Stimulated activated CD4-positive, alpha-beta T cell treated with anti-CD3 and anti-CD28 coated beads, Interleukin-1b, Interleukin-23, amount 100 ng/mL, for 4 hours (primary cell): Measurements from ENCODE around the gene FDPS.
"Not testable (repeated sequence)": the region's sequence is repeated elsewhere in the genome, so short reads cannot be mapped to it uniquely, and the experiment has no call there.

ENCODE experiments used
- DNase-seq, 2 donors: peaks; one replicate each; pipeline ENCODE4 v3.0.0-alpha.2; 2020; ENCODE audit warnings: low read depth in 2 of 2

The FDPS gene

DNA sequence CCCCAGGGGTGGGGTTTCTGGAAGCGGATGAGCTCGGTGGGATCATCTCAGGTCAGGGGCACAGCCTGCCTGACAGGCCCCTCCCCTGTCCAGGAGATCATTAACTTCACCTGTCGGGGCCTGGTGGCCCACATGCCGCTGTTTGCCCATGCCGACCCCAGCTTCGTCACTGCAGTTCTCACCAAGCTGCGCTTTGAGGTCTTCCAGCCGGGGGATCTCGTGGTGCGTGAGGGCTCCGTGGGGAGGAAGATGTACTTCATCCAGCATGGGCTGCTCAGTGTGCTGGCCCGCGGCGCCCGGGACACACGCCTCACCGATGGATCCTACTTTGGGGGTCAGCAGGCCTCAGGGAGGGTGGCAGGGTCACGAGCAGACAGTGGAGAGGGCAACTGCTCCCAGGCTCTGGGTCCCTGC lies 23.0 kb upstream of the FDPS start:
- no peak for DNase-seq

DNA sequence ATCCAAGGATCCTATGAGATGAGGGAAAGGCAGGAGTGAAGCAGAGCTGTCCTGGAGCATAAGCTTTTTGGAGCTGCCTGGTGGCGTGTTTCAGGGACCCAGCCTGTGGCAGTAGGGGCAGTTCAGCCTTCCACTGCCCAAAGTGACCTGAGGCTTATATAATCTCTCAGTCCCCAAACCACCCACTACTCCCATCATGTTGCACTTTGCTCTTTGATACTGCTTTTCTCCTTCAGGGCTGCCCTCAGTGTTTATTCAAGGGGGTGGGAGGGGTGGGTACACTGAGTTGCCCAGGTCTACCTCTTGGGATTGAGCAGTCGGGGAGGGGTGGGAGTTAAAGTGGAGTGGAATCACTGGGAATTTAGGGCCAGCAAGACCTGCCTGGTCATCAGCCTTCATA lies 22.1 kb upstream of the FDPS start:
- no peak for DNase-seq

DNA sequence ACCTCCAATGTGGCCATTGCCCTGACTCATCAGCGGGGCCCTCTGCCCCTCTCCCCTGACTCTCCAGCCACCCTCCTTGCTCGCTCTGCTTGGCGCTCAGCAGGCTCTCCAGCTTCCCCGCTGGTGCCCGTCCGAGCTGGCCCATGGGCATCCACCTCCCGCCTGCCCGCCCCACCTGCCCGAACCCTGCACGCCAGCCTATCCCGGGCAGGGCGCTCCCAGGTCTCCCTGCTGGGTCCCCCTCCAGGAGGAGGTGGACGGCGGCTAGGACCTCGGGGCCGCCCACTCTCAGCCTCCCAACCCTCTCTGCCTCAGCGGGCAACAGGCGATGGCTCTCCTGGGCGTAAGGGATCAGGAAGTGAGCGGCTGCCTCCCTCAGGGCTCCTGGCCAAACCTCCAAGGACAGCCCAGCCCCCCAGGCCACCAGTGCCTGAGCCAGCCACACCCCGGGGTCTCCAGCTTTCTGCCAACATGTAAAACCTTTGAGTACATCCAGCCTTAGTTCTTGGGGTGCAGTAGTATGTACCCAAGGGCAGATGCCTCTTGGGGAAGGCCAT lies 20.6 kb upstream of the FDPS start:
- no peak for DNase-seq

DNA sequence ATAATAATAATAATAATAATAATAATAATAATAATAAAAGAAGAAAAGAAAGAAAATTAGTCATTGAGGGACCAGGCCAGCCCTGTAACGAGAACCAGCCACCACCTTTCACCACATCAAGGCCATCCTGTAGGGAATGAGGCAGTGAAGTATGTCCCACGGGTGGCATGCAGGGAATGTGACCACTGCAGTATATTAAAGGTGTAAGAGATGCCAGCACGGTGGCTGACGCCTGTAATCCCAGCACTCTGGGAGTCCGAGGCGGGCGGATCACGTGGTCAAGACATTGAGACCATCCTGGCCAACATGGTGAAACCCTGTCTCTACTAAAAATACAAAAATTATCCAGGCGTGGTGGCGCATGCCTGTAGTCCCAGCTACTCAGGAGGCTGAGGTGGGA lies 17.7 kb upstream of the FDPS start:
- DNase-seq = not testable (repeated sequence)

DNA sequence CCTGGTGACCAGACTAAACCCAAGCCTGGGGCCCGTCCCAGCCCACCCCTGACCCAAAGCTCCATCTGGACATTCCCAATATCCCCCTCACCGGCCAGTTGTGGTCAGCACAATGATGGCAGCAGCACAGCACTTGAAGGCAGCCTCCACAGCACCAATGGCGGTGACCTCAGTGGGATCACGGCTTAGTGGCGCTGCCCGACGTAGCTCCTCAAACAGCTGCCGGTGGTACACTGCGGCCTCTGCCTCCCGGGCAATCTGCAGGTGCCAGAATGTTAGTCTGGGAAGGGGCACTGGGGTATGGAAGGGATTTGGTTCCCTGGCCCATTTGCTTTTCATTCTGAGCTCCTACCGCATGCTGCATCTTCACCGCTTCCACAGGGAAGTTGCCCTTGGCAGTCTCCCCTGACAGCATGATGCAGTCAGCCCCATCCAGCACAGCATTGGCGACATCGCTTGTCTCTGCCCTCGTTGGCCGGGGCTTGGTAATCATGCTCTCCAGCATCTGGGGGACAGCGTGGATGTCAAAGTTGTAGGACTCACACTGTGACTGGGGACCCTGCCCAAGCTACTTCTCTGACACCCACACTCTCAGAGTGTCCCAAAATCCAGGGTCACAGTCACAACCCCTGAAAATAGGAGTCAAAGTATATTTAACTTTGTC lies 15.4 kb upstream of the FDPS start:
- DNase-seq = no peak

DNA sequence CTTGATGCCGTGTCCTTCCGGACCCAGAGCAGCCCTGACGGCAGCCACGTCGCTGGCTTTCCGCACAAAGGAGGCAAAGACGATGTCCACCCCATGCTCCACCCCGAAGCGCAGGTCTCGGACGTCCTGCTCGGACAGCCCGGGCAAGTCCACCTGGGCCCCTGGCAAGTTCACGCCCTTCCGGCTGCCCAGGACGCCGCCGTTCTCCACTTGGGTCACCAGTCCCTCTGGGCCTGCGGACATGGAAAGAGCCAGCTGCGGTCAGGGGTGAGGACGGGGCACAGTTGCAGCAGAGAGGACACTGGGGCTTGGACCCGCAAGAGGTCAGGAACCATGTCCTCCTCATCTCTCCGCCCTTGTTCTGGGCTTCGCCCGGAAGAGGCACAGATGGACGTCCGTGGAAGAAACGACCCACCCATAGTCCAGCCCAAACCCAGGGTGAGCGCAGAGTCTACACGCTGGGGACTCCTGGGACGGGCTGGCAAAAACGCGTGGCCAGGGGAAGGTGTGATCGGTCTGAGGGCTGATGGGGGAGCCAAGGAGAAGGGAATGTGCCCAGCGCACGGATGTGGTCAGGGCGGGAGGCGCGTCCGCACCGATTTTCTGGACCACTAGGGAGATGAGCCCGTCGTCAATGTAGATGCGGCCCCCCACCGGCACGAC lies 14.0 kb upstream of the FDPS start:
- no peak for DNase-seq

DNA sequence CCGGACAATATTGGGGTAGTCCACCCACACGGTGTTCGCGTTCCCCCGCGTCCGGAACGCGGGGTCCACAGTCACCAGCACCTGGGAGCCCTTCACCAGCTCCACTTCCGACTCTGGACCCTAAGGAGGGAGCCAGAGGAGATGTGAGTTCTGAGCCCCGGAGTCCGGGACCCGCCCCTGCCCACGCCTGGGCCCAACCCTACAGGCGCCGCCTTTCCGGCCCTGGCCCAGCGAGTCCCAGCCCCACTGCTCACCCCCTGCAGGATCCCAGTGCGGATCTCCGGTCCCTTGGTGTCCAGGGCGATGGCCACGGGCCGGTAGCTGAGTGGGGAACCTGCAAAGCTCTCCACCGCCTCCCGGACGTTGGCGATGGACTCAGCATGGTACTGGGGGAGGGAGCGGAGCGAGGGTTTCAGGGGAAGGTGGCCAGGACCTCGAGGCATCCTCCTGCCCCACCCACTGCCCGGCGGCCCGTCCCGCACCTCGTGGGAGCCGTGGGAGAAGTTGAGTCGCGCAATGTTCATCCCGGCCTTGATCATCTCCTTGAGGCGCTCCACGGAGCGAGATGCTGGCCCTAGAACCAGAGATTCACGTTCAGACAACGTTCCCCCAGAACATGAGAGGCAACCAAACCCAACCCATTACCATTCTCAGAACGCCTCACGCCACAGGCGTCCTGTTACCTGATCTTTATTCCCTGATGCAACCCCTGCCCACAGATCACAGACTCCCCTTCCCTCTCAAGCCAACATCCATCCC lies 13.3 kb upstream of the FDPS start:
- no peak for DNase-seq

DNA sequence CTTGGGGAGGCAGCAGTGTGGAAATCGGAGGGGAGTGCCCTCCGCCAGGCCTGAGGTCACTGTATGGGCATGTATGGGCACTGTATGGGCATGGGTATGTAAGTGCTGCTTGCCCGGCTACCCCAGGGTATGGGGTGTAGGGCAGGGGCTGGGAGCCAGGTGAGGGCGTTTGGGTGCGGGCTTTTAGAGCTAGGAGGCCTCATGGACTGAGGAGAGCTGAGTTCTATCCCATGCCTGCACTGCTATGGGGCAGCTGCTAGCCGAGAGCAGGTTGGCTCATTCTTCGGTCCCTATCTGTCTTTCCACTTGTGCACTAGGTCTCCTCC lies 12.8 kb upstream of the FDPS start:
- no peak for DNase-seq

DNA sequence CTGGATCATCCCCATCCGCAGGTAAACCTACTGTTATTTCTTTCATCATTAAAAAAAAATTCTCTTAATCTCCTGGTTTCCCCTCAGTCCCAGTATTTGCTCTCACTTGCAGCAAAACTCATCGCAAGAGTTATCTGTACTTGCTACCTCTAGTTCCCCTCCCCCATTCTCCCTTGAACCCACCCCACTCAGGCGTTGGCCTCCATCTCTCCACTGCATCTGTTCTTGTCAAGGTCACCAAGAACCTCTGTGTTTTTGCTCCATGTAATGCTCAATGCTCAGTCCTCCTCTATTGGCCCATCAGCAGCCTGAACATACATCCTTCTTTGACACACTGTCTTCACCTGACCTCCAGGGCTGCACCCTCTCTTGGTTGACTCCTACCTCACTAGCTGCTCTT lies 12.0 kb upstream of the FDPS start:
- DNase-seq = no peak

DNA sequence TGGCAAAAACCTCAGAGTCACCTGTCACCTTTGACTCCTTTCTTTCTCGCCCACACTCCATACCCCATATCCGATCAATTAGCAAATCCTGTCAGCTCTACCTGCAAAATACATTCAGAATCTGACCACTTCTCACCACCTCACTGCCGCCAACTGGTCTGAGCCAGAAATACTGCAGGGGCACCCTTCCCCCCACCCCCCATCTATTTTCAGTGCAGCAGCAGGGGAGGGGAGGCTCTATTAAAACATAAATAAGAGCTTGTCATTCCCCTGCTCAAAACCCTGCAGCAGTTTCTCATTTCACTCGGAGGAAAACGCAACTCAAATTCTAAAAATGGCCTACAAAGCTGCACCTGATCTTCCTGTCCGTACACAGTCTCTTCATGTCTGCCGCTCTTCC lies 11.3 kb upstream of the FDPS start:
- DNase-seq = no peak

DNA sequence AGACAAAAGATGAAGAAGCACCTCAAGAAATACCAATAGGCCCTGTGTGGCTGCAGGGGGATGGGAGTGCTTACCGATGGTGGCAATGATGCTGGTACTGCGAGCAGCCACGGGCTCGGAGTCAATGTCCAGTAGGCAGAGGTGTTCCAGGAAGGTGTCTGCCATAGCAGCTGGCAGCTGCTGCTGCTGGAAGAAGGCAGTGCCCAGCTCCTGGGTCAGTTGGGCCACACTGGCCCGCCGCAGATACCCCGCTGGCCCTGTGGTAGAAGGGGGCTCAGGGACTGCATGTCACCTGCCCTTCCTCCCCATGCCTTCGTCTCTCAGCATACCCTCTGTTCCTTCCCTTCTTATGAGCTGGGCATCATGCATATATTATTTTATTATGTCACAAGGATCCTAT lies 8.6 kb upstream of the FDPS start:
- DNase-seq = no peak

DNA sequence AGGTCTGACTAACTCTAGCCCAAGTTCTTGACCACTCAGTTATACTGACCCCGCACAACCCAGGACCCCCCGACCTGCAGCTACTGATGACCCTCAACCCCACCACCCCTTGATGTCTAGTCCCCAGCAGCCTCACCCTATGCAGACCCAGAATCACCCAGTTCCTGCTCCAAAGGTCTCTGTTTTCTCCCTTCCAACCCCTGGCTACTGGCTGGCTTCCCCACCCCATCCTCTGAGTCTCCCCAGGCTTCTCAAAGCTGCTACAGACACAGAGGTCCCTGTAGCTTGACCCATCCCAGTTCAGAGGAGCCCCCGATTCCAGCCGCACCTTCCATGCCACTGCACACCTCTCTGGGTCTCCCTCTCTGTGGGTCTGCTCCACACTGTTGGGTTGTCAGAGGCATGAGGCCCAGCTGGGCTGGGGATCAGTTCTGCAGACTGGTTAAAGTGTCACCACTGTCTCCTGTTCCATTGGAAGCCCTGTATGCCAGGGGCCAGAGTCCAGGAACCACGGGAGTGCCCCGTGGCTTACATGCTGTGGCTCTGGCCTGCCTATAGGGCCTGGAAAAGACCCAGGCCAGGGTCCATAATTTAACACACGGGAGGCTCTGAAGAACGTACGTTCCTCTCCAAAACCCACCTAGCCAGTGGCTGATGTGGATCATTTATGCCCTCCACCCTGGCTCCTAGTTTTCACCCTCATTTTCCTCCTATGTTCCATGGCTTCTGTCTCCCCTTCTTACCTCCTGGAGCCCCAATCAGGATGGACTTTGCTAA lies 7.9 kb upstream of the FDPS start:
- DNase-seq = no peak

DNA sequence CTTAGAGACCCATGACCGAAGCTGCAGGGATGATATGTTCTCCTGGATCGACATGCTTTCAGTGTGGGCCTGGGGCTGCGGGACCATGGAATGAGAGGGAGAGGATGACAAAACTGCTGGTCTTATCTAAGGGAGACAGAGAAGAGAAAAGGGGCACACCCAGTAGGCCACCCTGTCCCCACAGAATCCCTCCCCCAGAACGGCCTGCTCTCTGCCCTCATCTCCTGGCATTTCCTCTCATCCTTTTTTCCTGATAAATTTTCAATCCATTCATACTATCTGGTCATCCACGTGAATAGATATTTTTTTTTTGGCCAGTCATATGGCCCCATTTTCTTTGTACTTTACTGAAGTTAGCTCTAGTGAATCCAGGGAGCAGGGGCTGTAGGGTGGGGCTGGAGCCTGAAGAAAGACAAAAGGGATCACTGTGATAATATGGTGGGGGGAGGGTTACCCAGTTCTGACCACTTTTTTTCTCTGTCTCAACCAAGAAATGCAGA lies 7.3 kb upstream of the FDPS start, which contains the start of gene PKLR:
Gene PKLR (minus strand): TSS at position 97 of the 500 bp plus-strand sequence. CDS start 43 bp downstream, at position 54.
- no peak for DNase-seq

DNA sequence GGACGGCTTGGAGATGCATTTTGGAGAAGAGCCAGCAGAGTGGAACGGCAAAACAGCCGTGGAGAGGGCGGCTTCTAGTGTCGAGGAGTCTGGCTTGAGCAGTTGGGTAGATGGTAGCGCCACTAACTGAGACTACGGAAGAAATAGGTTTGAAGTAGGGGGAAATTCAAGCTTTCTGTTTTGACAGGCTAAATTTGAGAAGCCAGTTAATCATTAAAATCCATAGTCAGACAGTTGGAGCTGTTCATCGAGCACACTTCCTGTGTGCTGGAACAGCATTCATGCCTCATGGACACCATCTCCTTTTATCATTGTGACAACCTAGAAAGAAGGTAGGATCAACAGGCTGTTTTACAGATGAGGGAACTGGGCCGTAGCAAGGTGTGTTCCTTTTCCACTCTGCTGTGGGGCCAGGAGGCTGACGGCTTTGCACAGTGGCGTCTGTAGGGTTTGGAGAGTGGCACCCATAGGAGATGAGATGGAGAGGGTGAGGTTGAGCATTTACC lies 4.1 kb upstream of the FDPS start:
- no peak for DNase-seq

DNA sequence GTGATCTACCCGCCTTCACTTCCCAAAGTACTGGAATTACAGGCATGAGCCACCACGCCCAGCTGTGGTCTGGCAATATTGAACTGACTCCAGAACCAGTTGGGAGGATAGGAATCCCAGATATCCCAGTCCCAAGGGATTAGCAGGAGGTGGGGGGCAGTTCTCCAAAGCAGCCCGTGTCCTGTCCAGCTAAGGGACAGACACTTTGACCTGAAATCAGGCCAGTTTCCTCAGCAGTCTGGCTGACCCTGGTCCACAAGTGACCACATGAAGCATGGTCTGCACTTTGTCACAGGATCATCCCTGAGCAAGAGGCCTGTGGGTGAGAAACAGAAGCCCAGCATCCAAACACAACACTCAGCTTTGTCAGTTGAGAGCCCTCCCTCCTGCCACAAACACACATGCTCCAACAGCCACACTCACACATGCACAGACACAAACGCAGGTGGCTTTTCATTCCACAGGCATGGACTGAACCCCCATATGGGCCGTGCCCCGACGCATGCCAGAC lies 2.7 kb upstream of the FDPS start:
- DNase-seq = no peak

DNA sequence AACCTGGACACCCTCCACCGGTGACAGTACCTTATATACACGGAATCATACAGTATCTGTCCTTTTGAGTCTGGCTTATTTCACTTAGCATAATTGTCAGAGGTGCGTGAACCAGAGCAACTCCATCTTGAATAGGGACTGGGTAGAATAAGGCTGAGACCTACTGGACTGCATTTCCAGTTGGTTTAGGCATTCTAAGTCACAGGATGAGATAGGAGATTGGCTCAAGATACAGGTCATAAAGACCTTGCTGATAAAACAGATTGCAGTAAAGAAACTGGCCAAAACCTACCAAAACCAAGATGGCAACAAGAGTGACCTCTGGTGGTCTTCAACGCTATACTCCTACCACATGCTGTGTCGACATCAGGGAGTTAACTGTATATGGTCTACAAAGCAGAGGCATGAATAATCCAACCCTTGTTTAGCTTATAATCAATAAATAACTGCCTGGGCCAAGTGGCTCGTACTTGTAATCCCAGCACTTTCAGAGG lies 1.4 kb upstream of the FDPS start:
- no peak for DNase-seq

DNA sequence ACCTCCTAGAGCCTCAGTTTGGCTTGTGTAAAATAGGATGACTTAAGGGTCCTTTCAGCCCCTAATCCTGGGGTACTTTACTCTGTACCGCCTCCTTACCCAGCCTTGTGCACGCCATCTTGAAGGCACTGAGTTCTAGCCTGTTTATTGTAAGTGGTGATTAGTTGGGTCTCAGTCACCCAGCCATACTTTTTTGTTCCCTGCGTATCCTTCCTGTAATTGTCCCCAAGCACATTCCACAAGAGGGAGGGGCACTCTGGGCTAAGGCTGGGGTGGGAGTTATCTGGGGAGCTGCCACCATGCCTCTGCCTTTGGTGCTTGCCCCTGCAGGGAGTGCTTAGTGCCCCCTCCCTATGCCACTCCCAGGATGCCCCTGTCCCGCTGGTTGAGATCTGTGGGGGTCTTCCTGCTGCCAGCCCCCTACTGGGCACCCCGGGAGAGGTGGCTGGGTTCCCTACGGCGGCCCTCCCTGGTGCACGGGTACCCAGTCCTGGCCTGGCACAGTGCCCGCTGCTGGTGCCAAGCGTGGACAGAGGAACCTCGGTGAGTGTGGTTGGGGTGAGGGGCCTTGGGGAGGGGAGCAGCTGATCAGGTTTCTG lies 856 bp downstream of the FDPS start:
- DNase-seq = no peak

DNA sequence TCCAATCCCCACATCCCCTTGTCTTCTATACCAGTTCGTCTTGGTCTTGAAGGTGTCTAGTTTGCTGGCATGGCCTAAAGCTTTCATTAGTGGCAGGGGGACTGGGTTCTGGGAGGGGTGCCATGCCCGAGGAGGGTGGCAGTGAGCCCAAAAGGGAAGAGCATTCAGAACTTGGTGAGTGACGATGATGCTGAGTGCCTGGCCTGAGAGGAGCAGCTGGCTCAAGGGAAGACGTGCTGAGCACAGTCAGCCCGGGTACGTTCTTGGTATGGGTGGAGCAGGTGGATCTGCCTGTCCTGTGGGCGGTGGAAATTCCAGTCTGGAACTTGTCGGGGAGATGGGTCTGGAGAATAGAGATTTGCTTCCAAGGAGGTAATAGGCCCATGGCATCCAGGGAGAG lies 4.6 kb downstream of the FDPS start:
- DNase-seq = no peak

DNA sequence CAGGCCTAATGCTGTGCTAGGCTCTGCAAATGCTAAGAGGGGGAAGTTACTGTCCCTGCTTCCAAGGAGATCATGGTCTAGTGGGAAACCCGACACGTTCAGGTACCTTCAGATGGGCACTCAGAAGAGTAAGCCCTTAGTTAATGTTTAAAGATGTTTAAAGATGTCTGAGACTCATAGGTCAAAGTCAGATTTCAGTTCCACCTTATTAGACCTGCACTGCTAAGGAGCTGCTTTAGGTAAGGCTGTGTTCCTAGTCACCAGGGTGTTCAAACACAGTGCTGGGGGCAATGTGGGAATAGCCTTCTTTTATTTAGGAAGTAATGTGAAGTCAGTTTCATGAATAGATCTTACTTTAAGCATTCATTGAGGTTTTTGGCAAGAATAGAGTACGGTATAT lies 8.3 kb downstream of the FDPS start:
- DNase-seq = no peak

DNA sequence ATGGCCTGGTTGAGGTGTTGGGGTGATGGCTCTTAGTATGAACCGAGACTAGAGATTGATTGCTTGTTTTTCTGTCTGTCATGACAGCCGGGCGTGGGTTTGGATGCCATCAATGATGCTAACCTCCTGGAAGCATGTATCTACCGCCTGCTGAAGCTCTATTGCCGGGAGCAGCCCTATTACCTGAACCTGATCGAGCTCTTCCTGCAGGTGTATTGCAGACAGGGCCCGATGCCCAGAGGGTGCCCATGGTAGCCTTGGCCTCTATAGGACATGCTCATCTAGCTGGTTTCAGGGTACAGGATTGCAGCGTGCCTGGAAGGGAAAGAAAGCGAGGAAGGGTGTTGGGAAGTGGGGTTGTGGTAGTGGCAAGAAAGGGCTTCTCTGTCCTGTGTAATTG lies 9.4 kb downstream of the FDPS start:
- no peak for DNase-seq

DNA sequence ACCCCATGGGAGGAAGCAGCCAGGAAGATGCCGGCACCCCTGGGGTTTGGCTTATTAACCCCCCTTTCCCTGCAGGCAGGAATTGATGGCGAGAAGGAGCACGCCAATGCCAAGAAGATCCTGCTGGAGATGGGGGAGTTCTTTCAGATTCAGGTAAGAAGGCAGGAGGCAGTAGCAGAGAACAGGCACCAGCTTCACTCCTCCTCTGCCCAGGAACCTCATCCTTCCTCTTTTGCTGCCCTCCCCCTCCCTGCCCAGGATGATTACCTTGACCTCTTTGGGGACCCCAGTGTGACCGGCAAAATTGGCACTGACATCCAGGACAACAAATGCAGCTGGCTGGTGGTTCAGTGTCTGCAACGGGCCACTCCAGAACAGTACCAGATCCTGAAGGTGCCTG lies 10.9 kb downstream of the FDPS start:
- no peak for DNase-seq
